ENCODE results near the gene TRPC4AP. TPM values are rescaled to one million over a fixed set of nuclear protein-coding genes. Genes with fewer than 3 reads are reported as not detected.

The TRPC4AP gene
- total RNA-seq, 4 donors from 2014 or later = 58.4 to 67.4 (median 63.5) TPM

GRCh38 chr20:34983995-34984735, 108.4 kb downstream of the TRPC4AP start:
- H3K9me3 ChIP-seq = no peaks in the 10 kb centered on the region
- in situ Hi-C loops (cut with MboI; ENCODE audit: low sequenced_read_pairs in 4 of 4) (no loop called here), intact Hi-C loops (cut with DNase I; ENCODE audit: low total_unique reads) (no loop called here)
- H3K36me3 ChIP-seq = no peaks in the 10 kb centered on the region
- TF ChIP-seq CTCF (IDR thresholded peaks at IDR 0.05 in 4 of 5, conservative IDR thresholded peaks at IDR 0.05 in 1 of 5) (no peak), POLR2A (IDR thresholded peaks at IDR 0.05) (no peak)
- H3K4me3 ChIP-seq = no peak overlapping the region
- H3K27ac ChIP-seq = peak overlapping the region; percentile 89 to 99 (median 94)
- ATAC-seq (no peak), DNase-seq (no peak)
- peaks cover 25 to 34% of the 10 kb centered on the region in 2 donors for H3K4me1 ChIP-seq
- peaks cover 0 to 7% (median 0%) of the 10 kb centered on the region in 3 donors for H3K27me3 ChIP-seq

- no peaks in the 10 kb centered on the region for H3K36me3 ChIP-seq
- peaks cover 0 to 7% (median 0%) of the 10 kb centered on the region in 3 donors for H3K27me3 ChIP-seq
- H3K4me1 ChIP-seq = peaks cover 34 to 41% of the 10 kb centered on the region in 2 donors
- no peak for TF ChIP-seq CTCF (IDR thresholded peaks at IDR 0.05 in 4 of 5, conservative IDR thresholded peaks at IDR 0.05 in 1 of 5)
- peak in 1 of 2 donors; percentile 24 for TF ChIP-seq POLR2A (IDR thresholded peaks at IDR 0.05)
- peak overlapping the region; percentile 89 to 99 (median 94) for H3K27ac ChIP-seq
- no peak overlapping the region for H3K4me3 ChIP-seq
- intact Hi-C loops (cut with DNase I; ENCODE audit: low total_unique reads) = no loop called here
- DNase-seq (no peak), ATAC-seq (no peak)
- in situ Hi-C loops (cut with MboI; ENCODE audit: low sequenced_read_pairs in 4 of 4) = no loop called here
- H3K9me3 ChIP-seq = no peaks in the 10 kb centered on the region
These were observed 109.4 kb downstream of the TRPC4AP start for GRCh38 chr20:34983089-34983820.

DNA sequence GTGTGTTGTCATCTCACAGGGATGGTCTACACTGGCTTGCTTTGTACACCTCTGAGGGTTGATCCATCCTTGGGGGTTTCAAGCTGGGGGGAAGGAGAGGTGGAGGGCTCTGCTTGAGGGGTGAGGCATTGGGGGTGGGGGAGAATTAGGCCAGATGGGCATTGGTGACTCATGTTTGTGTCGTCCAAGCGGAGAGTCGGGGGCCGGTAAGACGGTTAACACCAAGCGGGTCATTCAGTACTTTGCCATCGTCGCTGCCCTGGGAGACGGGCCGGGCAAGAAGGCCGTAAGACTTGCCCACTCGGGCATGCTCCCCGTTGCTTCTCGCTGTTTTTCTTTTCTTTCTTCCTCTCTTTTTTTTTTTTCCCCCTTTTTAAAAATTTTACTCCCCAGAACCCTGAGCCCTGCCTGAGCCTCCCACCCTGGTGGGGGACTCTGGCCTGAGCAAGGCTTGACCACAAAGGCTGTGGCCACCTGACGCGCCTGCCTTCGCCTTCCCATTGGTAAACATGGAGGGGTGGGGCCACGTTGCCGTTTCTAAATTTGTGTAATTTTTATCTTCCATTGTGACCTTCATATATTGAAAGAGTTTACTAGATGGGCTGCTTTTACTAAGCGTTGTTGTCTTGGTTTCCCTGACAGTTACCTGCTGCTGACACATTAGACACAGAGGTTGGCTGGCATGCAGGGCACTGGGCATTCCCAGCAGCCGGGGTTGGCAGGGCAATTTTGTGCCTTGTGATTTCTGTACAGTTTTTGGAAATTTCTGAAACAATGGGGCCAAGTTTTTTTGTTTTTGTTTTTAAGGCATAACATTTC, 110.1 kb downstream of the TRPC4AP start:
- ATAC-seq (no peak), DNase-seq (no peak)
- peaks cover 0 to 7% (median 0%) of the 10 kb centered on the region in 3 donors for H3K27me3 ChIP-seq
- H3K4me1 ChIP-seq = peaks cover 36 to 48% of the 10 kb centered on the region in 2 donors
- no peak overlapping the region for H3K4me3 ChIP-seq
- peak overlapping the region; percentile 89 to 99 (median 94) for H3K27ac ChIP-seq
- no peaks in the 10 kb centered on the region for H3K9me3 ChIP-seq
- no peak for TF ChIP-seq CTCF (IDR thresholded peaks at IDR 0.05 in 4 of 5, conservative IDR thresholded peaks at IDR 0.05 in 1 of 5)
- TF ChIP-seq POLR2A (IDR thresholded peaks at IDR 0.05) = no peak
- intact Hi-C loops (cut with DNase I; ENCODE audit: low total_unique reads) = no loop called here
- H3K36me3 ChIP-seq = no peaks in the 10 kb centered on the region
- in situ Hi-C loops (cut with MboI; ENCODE audit: low sequenced_read_pairs in 4 of 4) = no loop called here

- TF ChIP-seq CTCF (IDR thresholded peaks at IDR 0.05 in 4 of 5, conservative IDR thresholded peaks at IDR 0.05 in 1 of 5) (no peak), POLR2A (IDR thresholded peaks at IDR 0.05) (peak in 1 of 2 donors; percentile 37)
- no peaks in the 10 kb centered on the region for H3K9me3 ChIP-seq
- DNase-seq (peak; percentile 45 to 74), ATAC-seq (peak; percentile 35 to 37)
- H3K27ac ChIP-seq = peak overlapping the region; percentile 89 to 99 (median 94)
- in situ Hi-C loops (cut with MboI; ENCODE audit: low sequenced_read_pairs in 4 of 4) = no loop called here
- H3K4me3 ChIP-seq = no peak overlapping the region
- H3K4me1 ChIP-seq = peaks cover 41 to 48% of the 10 kb centered on the region in 2 donors
- H3K27me3 ChIP-seq = peaks cover 0 to 7% (median 0%) of the 10 kb centered on the region in 3 donors
- intact Hi-C loops (cut with DNase I; ENCODE audit: low total_unique reads) = no loop called here
- no peaks in the 10 kb centered on the region for H3K36me3 ChIP-seq
These were observed 111.9 kb downstream of the TRPC4AP start for GRCh38 chr20:34980543-34981233.

Measured in gastrocnemius medialis (tissue), 4 donors.